Adrenal gland (tissue), 12 donors: ENCODE data around the gene B4GALT4. TPM values are rescaled to one million over a fixed set of nuclear protein-coding genes. Genes with fewer than 3 reads are reported as not detected.

Source experiments
- DNase-seq, 7 donors: peaks; one replicate each; pipeline ENCODE4 v3.0.0-alpha.2; 2019 to 2020
- H3K27ac ChIP-seq, 5 donors: fragments of 200-600 bp; sonication (generic) in 4 of 5; 1 replicate in 3 of 5; 2 replicates in 2 of 5; pipeline versions ENCODE4 v1.5.1 to v1.8.0; 2016 to 2020; ENCODE audit warnings: mild to moderate bottlenecking in 1 of 5
- H3K27me3 ChIP-seq: fragments of 200-600 bp; 2 replicates; pipeline ENCODE4 v1.8.0; 2021
- H3K36me3 ChIP-seq, 2 donors: fragments of 200-600 bp; replicated peaks in 1 of 2; 1 replicate in 1 of 2; 2 replicates in 1 of 2; pipeline versions ENCODE4 v1.5.1 to v1.8.0; 2018 to 2022
- H3K4me1 ChIP-seq, 2 donors: fragments of 200-600 bp; replicated peaks in 1 of 2; 1 replicate in 1 of 2; 2 replicates in 1 of 2; pipeline versions ENCODE4 v1.5.1 to v1.8.0; 2018 to 2021
- H3K4me3 ChIP-seq, 4 donors: fragments of 200-600 bp; sonication (generic) in 3 of 4; one replicate each; pipeline ENCODE4 v1.5.1; 2016 to 2018
- H3K9me3 ChIP-seq, 3 donors: fragments of 200-600 bp; sonication (generic) in 1 of 3; replicated peaks in 1 of 3; 1 replicate in 2 of 3; 2 replicates in 1 of 3; pipeline versions ENCODE4 v1.5.1 to v1.8.0; 2016 to 2021
- CTCF ChIP-seq, 6 experiments: fragments of 450-650 bp in 4 of 6; fragments of 200-600 bp in 2 of 6; sonication (generic) in 1 of 6; IDR thresholded peaks; 1 replicate in 5 of 6; 2 replicates in 1 of 6; pipeline versions ENCODE4 v1.5.1 to v1.8.0; 2016 to 2021; ENCODE audit warnings: antibody characterized with exemption in 6 of 6, mild to moderate bottlenecking in 2 of 6, moderate library complexity in 1 of 6
- POLR2A ChIP-seq, 2 donors: fragments of 450-650 bp; IDR thresholded peaks; one replicate each; pipeline ENCODE4 v1.6.1; 2017; ENCODE audit warnings: antibody characterized with exemption in 2 of 2, mild to moderate bottlenecking in 2 of 2, moderate library complexity in 1 of 2
- WGBS, 4 donors: extraction: QIAGEN DNeasy Blood & Tissue Kit in 2 of 4; methylation state at CpG; one replicate each; pipeline versions ENCODE4 v1.1.5 to v1.1.7; 2013 to 2017; 5-methylcytosine and 5-hydroxymethylcytosine counted together
- intact Hi-C, 2 donors: fragments of 100-400 bp; cut with DNase I; formaldehyde crosslinking; loops; one replicate each; pipeline versions ENCODE4 v1.14.1 to v1.15.0; 2022 to 2023
- polyA plus RNA-seq, 3 donors: library from polyadenylated mRNA; stranded (reverse); fragments of 200-250 nt in 2 of 3; fragments of 350-450 nt in 1 of 3; fragmentation: Illumina TruSeq in 1 of 3; extraction: RNeasy Lipid Tissue Mini Kit (QIAGEN cat#74804) in 1 of 3; gene quantifications; one replicate each; pipeline ENCODE4 v1.2.3, GENCODE V29; 2013 to 2014
- total RNA-seq, 9 donors: library from RNA; depleted of rRNA in 4 of 9; stranded (reverse); fragments of >200 nt in 4 of 9; fragments of 120-200 nt in 1 of 9; fragmentation: NEBNext Ultra II Directional in 1 of 9; extraction: Animal tissue kit (Norgen Biotek cat#: 25700) in 1 of 9; gene quantifications; one replicate each; pipeline versions ENCODE4 v1.1.0 to v1.2.4, GENCODE V29; 2013 to 2023
- donor health status: healthy with polysubstance abuse.
- donor health status: Bipolar disorder and iron deficiency.
- donor health status: DM: yes; HTN: yes; CAD: no.
- donor health status: DM: no; HTN: no; CAD: no.
- donor health status: DM: no; HTN: no; CAD: no.
- donor health status: DM: yes; HTN: yes; CAD: no.

B4GALT4 gene
- total and polyA plus RNA-seq, 12 donors, result 10.3 to 23.1 (median 16.0) TPM

- 53 to 63% (median 61%) methylated on average over 8 of the region's 8 CpGs for WGBS, 4 donors
- intact Hi-C loops, result no loop called here
- no peaks in the 10 kb centered on the region for H3K9me3 ChIP-seq
Measured at GRCh38 chr3:119205209-119205608, 35.5 kb downstream of the B4GALT4 start.

GRCh38 chr3:119195911-119196310 is 44.8 kb downstream of the B4GALT4 start:
- no peaks in the 10 kb centered on the region for H3K9me3 ChIP-seq
- H3K4me3 ChIP-seq, result no peak overlapping the region
- intact Hi-C loops, result no loop called here
- no peaks in the 10 kb centered on the region for H3K36me3 ChIP-seq
- H3K4me1 ChIP-seq, result no peaks in the 10 kb centered on the region
- H3K27me3 ChIP-seq, result no peaks in the 10 kb centered on the region
- DNase-seq, result no peak
- TF ChIP-seq CTCF (IDR thresholded peaks at IDR 0.05) (no peak), POLR2A (IDR thresholded peaks at IDR 0.05) (no peak)
- no peak overlapping the region for H3K27ac ChIP-seq
- WGBS, 4 donors, result 74 to 90% (median 80%) methylated on average over 1 of the region's 1 CpG

More at GRCh38 chr3:119205209-119205608, 35.5 kb downstream of the B4GALT4 start:
- Histone ChIP-seq H3K4me1 (no peaks in the 10 kb centered on the region), H3K27me3 (no peaks in the 10 kb centered on the region), H3K36me3 (no peaks in the 10 kb centered on the region), H3K4me3 (no peak overlapping the region), H3K27ac (no peak overlapping the region)
- DNase-seq, result no peak
- TF ChIP-seq CTCF (IDR thresholded peaks at IDR 0.05) (no peak), POLR2A (IDR thresholded peaks at IDR 0.05) (no peak)

- no peak for DNase-seq
- H3K27me3 ChIP-seq, result no peaks in the 10 kb centered on the region
- H3K27ac ChIP-seq, result no peak overlapping the region
- no peaks in the 10 kb centered on the region for H3K36me3 ChIP-seq
- no peaks in the 10 kb centered on the region for H3K4me1 ChIP-seq
- 63 to 100% (median 84%) methylated on average over 1 of the region's 1 CpG for WGBS, 4 donors
- H3K4me3 ChIP-seq, result no peak overlapping the region
- no peaks in the 10 kb centered on the region for H3K9me3 ChIP-seq
- TF ChIP-seq CTCF (IDR thresholded peaks at IDR 0.05), result no peak
- no peak for TF ChIP-seq POLR2A (IDR thresholded peaks at IDR 0.05)
- intact Hi-C loops, result no loop called here
Measured at GRCh38 chr3:119195151-119195476, 45.6 kb downstream of the B4GALT4 start.

GRCh38 chr3:119194237-119195150 is 46.2 kb downstream of the B4GALT4 start:
- no peaks in the 10 kb centered on the region for H3K36me3 ChIP-seq
- no peaks in the 10 kb centered on the region for H3K4me1 ChIP-seq
- no peaks in the 10 kb centered on the region for H3K9me3 ChIP-seq
- 77 to 84% (median 80%) methylated on average over 7 of the region's 7 CpGs for WGBS, 4 donors
- TF ChIP-seq POLR2A (IDR thresholded peaks at IDR 0.05) (no peak), CTCF (IDR thresholded peaks at IDR 0.05) (no peak)
- intact Hi-C loops, result no loop called here
- H3K27ac ChIP-seq, result no peak overlapping the region
- DNase-seq, result no peak
- no peak overlapping the region for H3K4me3 ChIP-seq
- H3K27me3 ChIP-seq, result no peaks in the 10 kb centered on the region
